ENCODE results near the gene KRTAP1-5.

DNA sequence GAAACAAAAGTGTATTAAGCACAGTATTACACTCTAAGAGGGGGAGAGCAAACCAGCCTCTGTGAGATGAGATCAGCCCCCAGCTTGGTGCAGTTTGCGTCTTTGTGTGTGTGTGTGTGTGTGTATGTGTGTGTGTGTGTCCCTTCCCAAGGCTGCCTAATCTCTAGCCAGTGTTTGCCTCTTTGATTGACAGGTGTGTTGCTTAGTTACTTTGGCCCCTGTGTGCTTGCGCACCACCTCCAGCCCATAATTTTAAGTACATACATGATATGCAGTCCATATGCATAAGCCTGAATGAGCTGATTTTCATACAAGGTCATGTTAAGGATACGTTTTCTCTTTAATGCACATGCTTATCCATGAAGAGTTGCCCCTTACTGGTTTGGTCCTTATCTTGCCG, 25.2 kb downstream of the KRTAP1-5 start:
- TF ChIP-seq, protein P1, sequence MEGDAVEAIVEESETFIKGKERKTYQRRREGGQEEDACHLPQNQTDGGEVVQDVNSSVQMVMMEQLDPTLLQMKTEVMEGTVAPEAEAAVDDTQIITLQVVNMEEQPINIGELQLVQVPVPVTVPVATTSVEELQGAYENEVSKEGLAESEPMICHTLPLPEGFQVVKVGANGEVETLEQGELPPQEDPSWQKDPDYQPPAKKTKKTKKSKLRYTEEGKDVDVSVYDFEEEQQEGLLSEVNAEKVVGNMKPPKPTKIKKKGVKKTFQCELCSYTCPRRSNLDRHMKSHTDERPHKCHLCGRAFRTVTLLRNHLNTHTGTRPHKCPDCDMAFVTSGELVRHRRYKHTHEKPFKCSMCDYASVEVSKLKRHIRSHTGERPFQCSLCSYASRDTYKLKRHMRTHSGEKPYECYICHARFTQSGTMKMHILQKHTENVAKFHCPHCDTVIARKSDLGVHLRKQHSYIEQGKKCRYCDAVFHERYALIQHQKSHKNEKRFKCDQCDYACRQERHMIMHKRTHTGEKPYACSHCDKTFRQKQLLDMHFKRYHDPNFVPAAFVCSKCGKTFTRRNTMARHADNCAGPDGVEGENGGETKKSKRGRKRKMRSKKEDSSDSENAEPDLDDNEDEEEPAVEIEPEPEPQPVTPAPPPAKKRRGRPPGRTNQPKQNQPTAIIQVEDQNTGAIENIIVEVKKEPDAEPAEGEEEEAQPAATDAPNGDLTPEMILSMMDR (IDR thresholded peaks at IDR 0.05; ENCODE audit: low read depth, low read length, missing input control) = no peak
- TF ChIP-seq RAD21 (IDR thresholded peaks at IDR 0.05) (no peak), SP1 (IDR thresholded peaks at IDR 0.05) (no peak), EGR1 (IDR thresholded peaks at IDR 0.05; ENCODE audit: low read depth in 2 of 2) (no peak), YY1 (IDR thresholded peaks at IDR 0.05) (no peak), GABPA (IDR thresholded peaks at IDR 0.05 in 1 of 2, conservative IDR thresholded peaks at IDR 0.05 in 1 of 2) (no peak), JUND (IDR thresholded peaks at IDR 0.05) (no peak), HNF4G (IDR thresholded peaks at IDR 0.05) (no peak), RXRA (IDR thresholded peaks at IDR 0.05) (no peak), TAF1 (conservative IDR thresholded peaks at IDR 0.05) (no peak), FOXA1 (IDR thresholded peaks at IDR 0.05) (no peak)
- TF ChIP-seq, protein P2, sequence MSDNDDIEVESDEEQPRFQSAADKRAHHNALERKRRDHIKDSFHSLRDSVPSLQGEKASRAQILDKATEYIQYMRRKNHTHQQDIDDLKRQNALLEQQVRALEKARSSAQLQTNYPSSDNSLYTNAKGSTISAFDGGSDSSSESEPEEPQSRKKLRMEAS (IDR thresholded peaks at IDR 0.05) = no peak
- TF ChIP-seq, protein P3, sequence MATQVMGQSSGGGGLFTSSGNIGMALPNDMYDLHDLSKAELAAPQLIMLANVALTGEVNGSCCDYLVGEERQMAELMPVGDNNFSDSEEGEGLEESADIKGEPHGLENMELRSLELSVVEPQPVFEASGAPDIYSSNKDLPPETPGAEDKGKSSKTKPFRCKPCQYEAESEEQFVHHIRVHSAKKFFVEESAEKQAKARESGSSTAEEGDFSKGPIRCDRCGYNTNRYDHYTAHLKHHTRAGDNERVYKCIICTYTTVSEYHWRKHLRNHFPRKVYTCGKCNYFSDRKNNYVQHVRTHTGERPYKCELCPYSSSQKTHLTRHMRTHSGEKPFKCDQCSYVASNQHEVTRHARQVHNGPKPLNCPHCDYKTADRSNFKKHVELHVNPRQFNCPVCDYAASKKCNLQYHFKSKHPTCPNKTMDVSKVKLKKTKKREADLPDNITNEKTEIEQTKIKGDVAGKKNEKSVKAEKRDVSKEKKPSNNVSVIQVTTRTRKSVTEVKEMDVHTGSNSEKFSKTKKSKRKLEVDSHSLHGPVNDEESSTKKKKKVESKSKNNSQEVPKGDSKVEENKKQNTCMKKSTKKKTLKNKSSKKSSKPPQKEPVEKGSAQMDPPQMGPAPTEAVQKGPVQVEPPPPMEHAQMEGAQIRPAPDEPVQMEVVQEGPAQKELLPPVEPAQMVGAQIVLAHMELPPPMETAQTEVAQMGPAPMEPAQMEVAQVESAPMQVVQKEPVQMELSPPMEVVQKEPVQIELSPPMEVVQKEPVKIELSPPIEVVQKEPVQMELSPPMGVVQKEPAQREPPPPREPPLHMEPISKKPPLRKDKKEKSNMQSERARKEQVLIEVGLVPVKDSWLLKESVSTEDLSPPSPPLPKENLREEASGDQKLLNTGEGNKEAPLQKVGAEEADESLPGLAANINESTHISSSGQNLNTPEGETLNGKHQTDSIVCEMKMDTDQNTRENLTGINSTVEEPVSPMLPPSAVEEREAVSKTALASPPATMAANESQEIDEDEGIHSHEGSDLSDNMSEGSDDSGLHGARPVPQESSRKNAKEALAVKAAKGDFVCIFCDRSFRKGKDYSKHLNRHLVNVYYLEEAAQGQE (IDR thresholded peaks at IDR 0.05) = no peak
- TF ChIP-seq, protein P4, sequence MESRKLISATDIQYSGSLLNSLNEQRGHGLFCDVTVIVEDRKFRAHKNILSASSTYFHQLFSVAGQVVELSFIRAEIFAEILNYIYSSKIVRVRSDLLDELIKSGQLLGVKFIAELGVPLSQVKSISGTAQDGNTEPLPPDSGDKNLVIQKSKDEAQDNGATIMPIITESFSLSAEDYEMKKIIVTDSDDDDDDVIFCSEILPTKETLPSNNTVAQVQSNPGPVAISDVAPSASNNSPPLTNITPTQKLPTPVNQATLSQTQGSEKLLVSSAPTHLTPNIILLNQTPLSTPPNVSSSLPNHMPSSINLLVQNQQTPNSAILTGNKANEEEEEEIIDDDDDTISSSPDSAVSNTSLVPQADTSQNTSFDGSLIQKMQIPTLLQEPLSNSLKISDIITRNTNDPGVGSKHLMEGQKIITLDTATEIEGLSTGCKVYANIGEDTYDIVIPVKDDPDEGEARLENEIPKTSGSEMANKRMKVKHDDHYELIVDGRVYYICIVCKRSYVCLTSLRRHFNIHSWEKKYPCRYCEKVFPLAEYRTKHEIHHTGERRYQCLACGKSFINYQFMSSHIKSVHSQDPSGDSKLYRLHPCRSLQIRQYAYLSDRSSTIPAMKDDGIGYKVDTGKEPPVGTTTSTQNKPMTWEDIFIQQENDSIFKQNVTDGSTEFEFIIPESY (IDR thresholded peaks at IDR 0.05) = no peak

Data from liver (tissue), 3 donors.